Stimulated activated CD8-positive, alpha-beta memory T cell treated with anti-CD3 and anti-CD28 coated beads, Interleukin-12 subunit alpha, Interleukin-12 subunit beta, amount 100 ng/mL, for 4 hours (primary cell): Measurements from ENCODE around the gene RASGRP3.

ENCODE experiments used
- DNase-seq: peaks from one replicate; pipeline ENCODE4 v3.0.0-alpha.2; 2020; ENCODE audit warnings: low read depth

The RASGRP3 gene

DNA sequence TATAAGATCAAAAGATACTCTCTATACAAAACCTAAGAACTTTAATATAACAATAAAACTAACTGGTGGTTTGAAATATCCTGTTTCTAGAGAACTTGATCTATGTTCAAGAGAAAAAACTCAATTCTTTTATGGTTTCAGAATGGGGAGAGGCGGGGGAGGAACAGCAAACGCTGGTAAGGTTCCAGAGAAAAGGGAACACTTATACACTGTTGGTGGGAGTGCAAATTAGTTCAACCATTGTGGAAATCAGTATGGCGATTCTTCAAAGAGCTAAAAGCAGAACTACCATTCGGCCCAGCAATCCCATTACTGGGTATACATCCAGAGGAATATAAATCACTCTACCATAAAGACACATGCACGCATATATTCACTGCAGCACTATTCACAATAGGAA lies 105.4 kb downstream of the RASGRP3 start:
- DNase-seq: no peak

DNA sequence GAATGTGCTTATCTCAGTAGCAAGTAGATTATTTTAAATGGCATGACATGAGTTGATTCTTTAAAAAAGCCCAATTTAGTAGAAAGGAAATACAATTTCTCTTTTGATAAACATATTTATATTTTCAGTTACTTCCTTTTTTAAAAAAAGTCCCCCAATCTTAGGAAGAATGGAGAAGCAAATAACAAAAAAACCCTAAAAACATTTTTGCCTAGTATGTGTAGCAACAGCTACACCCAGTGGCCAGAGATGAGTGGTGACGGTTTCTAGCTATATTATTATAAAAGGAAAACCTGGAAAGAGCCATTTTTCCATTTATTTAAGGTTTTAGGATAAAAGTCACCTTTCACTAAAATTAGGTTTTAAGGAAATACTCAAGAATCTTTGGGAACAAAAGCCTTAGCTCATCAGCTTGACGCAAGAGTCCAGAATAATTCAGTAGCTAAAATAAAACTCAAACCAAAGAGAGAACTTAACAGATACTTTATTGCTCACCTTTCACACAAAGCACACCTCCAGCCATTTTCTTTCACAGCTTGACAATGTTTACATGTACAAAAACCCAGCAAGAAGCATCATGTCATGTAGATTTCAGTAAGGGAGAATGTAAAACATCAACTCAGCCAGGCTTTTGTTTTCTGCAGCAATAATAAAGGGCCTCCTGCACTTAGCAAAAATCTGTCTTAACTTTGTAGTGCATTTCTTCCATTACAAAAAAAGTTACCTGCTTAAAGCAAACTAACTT lies 106.9 kb downstream of the RASGRP3 start:
- DNase-seq: no peak

DNA sequence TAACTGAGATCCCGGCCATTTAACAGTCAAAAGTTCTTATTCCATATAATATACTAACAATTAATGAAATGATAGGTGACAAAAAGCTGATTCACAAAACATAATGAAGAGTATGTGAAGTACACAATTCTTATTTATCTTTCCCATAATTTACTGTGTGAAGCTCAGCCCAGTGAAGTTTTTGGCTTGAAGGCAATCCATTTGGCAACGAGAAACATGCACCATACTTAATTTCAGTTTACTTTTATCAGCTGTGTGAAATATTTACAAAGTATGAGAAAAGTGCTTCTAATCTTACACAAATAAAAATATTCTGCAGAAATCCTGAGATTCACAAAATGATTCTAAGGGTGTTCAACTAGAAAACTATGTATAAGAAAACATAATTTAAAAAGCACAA lies 110.3 kb downstream of the RASGRP3 start:
- DNase-seq: no peak

DNA sequence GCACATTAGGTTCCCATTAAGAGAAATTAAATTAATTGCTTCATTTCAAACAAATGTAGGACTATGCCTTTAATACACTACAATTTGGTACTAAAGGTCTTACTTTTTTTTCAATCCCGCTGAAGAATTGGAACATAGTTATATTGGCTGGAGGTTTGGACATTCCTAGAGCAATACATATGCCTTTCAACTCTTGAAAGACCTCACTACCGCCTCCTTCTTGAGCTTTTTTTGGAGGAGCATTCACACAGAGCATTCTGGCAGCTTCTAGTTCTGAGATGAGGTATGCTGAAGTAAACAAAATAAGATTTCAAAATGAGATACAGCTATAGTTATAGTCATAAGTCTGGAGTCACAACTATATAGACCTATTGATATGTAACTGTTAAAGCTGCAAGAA lies 111.8 kb downstream of the RASGRP3 start:
- DNase-seq: no peak

DNA sequence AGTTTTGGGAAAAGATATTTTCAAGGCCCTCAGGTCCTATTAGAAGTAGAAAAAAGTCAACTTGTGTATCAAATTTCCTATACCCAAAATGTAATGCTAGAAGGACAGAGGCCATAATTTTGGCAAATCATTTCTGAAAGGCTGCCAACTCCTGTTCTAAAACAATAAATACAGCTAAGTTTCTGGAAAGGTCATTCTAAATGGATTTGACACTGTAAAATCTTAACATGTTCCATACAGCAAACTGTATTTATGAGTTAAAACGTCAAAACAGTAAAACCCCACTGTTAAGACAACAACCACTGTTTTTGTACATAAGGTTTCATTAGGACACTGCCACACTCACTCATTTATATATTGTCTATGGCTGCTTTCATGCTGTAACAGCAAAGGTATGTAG lies 113.0 kb downstream of the RASGRP3 start:
- DNase-seq: no peak

DNA sequence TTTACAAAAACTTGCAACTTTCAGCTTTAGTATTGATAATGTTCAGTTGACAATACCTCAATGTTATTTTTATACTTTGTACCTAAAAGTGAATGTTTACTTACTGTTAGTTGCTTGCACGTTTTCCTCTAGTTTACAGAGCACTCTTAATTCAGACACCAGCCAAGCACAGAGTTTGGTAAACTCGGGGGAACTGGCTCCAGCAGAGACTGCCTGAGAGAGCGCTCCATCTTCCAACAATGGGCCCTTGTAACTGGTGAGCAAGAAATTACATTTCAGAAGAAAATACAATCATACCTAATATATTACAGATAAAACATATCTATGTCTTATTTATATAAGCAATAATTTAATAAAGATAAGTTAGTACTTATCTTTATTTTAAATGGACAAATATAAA lies 118.9 kb downstream of the RASGRP3 start:
- no peak for DNase-seq

DNA sequence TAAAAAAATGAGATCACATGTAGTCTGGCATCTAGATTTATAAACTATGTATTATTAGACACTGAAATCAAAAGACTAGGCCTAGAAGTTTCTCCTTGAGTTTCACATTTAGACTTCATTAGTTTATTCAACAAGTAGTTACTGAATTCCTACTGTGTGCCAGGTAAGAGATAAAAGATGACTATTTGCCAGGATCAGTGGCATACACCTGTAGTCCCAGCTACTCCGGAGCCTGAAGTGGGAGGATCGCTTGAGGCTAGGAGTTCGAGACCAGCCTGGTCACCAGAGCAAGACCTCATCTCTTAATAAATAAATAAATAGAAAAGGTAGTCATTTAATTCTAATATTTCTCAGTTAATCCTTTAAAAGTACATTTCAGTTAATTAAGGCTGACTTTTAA lies 120.6 kb downstream of the RASGRP3 start:
- DNase-seq: no peak

DNA sequence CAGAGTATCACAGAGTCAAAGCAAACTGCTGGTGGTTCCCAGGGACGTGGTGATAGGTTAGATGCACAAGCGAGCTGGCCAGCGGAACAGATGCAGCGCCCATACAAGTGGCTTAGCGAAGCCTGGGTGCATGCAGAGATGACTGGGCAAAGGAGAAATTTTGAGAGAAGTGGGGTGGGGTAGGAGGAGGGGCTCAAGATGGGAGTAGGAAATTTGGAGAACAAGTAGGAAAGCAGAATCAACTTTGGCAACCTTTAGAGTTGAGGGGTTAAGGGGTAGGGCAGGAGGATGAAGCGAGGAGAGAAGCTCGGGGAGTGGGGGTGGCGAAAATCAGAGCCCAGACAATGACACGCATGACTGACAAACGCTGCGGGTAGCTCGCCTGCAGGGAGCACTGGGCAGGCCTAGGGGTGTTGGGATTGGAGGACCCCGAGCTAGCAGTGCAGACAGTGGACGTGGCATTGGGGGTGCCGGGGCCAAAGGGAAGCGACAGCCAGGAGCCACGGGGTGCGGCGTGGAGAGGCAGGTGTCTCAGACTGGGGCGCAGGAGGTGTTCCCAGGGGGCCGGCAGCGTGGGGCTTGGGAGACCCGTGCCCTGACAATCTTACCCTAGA lies 122.2 kb downstream of the RASGRP3 start:
- DNase-seq: no peak

DNA sequence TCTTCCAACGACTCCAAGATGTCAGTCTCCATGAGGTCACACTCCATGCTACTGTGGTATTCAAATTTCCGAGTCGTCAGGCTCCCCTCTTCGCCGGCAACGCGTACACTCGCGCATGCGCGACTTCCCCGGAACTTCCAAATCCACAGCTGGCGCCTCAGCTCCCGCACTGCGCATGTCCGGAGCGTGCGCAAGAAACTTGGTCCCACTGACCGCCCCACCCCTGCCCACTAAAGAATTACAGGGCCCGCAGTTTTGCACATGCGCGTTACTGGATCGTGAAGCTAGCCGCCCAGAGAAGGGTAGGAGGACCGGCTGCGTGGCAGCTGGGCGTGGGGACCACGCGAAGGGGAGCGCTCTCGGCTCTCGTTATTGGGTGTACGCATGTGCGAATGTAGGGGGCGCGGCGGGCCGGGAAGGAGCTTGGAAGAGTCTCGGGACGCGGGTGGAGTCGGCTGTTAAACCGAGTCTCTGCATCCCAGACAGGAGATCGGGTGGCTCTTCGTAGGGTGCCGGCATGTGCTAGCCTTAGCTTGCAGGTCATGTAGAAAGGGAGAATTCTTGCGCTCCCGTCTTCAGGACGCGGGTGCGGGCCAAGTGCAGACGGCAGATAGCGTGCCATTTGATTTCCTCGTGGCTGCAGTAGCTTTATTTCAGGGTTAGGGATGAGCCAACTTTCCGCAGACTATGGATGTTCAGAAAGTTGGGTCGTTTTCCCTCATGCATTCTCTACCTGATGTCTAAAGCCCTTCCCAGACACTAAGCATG lies 122.9 kb downstream of the RASGRP3 start, which contains the start of gene FAM98A:
Gene FAM98A (minus strand): TSS at position 125 of the 768 bp plus-strand sequence. CDS start 78 bp downstream, at position 47.
- DNase-seq: peak; percentile 98

DNA sequence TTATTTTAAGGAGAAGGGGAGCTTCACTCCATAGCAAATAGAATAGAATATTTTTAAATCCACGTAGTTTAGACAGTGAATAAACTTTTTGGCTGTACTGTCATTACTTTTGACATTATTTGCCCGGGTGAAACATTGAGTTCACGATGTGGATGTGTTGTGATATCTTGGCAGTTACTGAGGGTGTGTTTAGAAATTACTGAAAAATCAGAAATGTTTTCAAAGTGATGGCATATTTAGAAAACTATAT lies 123.4 kb downstream of the RASGRP3 start:
- DNase-seq: no peak

DNA sequence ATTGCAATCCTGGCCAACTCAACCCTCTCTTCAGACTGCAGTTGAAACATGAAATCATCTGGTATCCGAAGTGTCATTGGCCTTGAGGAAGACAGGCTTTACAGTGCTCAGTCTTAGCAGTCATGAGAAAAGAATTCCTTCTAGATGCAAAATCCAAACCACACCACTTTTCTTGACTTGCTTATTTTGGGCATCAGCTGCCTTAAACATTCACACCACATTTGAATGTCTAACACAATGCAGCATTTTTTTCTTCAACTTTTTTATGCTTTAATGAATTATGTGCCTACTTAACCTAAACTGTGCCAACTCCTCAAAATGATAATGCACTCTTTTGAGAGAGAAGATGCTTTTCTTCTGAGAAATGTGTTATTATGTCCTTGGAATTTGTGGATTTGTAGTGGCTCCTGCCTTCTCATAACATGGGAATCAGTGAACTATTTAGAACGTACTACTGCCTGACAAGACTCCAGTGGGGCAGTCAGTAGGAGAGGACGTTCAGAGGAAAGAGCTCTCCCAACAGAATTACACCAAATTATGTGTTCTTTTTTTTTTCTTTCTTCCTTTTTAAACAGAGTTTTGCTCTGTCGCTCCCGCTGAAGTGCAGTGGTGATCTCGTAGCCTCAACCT lies 125.9 kb downstream of the RASGRP3 start:
- DNase-seq: no peak

DNA sequence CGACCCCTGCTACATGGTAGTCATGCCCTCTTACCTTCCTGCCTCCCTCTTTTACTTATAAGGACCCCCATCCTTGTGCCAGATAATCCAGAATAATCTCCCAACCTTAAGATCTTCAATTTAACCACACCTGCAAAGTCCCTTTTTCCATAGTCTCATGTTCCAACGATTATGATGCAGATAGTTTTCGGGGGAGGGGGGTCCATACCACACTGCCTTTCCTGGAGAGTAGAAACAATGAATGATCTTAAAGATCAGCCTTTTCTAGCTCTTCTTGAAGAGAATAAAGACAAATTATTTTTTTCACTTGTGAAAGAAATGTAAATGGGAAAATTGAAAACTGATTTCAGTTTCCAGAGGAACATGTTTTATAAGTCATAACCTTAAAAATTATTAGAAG lies 127.0 kb downstream of the RASGRP3 start:
- no peak for DNase-seq

DNA sequence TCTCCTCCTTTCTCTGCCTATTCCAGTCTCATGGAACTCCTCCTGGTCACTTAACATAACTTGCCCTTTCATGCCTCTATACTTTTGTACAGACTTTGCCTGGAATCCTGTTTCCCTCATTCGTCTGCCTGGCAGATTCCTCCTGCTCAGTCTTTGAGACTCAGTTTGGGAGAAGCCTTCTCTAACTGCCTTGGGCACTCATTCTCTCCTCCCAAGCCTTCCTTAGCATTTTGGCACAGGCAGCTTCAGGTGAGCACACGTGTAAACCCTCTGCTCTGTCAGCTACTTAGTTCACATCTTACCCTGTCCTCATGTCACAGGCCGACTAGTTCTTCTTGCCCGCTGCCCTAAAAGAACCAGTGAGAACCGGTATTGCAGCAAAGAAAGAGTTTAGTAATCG lies 128.6 kb downstream of the RASGRP3 start:
- DNase-seq: no peak

DNA sequence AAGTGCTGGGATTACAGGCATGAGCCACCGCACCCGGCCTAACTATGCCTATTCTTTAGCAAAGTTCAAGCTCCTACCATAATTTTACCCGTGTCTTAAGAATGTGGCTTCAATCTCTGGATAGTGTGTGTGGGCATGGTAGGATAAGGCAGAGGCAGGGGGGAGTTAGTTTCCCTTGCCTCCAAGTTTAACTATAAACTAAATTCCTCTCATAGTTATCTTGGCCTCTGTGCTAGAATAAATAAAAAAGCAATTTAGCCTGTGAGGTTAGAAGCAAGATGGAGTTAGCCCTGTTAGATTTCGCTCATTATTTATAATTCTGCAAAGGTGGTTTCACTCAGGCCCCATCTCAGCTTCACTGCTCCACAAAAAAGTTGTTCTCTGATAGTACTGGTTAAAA lies 129.7 kb downstream of the RASGRP3 start:
- DNase-seq: no peak

DNA sequence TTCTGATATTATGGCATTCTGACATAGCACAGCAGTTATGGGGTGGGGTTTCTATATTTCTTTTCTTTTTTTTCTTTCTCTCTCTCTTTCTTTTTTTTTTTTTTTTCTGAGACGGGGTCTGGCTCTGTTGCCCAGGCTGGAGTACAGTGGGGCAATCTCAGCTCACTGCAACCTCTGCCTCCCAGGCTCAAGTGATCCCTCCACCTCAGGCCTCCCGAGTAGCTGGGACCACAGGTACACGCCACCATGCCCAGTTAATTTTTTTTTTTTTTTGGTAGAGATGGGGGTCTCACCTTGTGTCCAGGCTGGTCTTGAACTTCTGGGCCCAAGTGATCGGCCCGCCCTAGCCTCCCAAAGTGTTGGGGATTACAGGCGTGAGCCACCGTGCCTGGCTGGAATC lies 130.2 kb downstream of the RASGRP3 start:
- DNase-seq: no peak

DNA sequence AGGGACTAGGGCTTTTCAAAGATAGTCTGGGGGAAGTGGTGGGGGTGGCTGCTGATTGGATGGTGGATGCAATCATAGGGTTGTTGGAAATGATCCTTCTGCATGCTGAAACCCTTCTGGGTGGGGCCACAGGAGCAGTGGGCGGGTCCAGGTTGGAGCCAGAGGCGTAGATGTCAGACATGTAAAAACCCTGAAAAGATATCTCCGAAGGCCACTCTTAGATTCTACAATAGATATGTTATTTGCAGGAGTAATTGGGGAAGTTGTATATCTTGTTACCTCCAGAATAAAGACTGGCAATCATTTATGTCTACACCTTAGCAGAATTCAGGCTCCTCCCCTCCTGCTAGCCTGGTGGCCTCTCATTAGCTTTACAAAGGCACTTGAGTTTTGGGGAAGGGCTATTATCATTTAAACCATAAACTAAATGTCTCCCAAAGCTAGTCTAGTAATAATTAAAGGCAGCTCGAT lies 130.8 kb downstream of the RASGRP3 start:
- no peak for DNase-seq

DNA sequence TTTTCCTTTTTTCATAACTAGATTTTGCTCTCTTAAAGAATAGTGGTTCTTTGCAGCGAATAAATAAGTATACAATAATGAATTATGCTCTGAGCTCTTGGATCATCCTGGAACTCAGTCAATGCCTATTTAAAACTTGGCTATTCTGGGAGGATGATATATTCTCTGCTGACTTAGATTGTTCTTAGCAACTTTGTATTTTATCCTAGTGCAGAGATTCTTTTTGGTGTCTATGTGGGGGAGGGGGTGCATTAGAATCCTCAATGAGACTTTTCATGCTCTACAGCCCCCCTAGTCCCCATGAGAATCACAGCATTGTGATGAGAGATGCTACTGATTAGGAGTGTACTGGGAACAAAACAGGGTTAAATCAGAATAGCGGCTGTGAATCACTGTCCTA lies 131.5 kb downstream of the RASGRP3 start:
- DNase-seq: no peak

DNA sequence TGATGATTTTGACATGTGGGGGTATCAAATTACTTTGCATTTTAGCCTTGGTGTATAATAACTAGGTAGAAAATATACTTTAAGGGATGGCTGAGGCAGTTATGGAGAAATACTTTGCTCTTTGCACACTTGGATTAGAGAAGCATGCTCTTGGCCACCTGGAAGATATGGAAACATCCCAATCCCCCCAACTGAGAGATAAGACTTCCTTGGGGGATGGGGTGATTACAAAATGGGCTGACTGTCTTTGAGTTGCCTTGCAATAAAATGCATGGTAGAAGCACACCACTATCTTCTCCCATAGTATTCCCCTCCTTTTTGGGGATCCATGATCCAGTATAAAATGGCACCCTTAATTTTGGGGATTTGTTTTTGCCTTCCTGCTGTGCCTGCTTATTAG lies 137.7 kb downstream of the RASGRP3 start:
- DNase-seq: no peak
